GM18951 (cell line): ENCODE data around the gene MAP4K4.

ENCODE experiments used
- POLR2A ChIP-seq: IDR thresholded peaks from 4 replicates; pipeline ENCODE4 v1.6.1; 2011; ENCODE audit warnings: mild to moderate bottlenecking; ENCODE audit not compliant: insufficient read length, insufficient read depth; ENCODE audit errors: extremely low read depth
- in situ Hi-C: fragments of 300-500 bp; cut with MboI; formaldehyde crosslinking; loops from one replicate; pipeline ENCODE4 v1.12.0; 2022; ENCODE audit warnings: low sequenced_read_pairs, mixed read lengths, inconsistent platforms; ENCODE audit not compliant: unreplicated experiment

Gene MAP4K4

DNA sequence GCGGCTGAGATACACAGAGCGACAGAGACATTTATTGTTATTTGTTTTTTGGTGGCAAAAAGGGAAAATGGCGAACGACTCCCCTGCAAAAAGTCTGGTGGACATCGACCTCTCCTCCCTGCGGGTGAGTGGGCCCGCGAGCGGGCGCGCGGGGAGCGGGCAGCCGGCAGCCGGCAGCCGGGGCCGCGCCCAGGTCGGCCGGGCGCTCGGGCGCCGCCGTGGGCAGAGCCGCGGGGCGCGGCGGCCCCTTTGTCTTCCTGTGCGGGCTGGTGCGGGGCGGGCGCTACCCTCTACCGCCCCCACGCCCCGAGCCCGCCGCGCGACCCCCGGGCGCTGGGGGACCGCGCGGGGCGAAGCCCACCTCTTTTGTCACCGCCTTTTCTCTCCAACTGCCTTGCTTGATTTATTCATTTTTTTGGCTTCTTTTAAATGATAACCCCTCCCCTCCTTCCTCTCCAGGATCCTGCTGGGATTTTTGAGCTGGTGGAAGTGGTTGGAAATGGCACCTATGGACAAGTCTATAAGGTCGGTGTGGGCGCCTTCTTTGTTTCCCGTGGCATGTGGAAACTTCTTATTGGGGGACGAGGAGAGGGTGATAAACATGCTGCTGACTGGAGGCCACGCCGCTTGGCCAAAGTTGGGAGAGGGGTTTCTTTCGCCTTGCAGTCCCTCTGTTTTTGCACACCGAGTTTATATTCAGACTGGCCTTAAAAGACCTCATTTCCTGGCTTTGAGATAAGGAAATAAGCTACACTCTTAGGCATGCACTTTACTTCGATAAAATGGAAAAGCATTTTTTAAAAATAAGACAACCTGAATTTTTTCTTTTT is 722 bp downstream of the MAP4K4 start:
- in situ Hi-C loops, result no loop called here
- TF ChIP-seq POLR2A, result no peak

GRCh38 chr2:101698844-101699754 is 1.6 kb downstream of the MAP4K4 start:
- TF ChIP-seq POLR2A, result no peak
- in situ Hi-C loops, result no loop called here

DNA sequence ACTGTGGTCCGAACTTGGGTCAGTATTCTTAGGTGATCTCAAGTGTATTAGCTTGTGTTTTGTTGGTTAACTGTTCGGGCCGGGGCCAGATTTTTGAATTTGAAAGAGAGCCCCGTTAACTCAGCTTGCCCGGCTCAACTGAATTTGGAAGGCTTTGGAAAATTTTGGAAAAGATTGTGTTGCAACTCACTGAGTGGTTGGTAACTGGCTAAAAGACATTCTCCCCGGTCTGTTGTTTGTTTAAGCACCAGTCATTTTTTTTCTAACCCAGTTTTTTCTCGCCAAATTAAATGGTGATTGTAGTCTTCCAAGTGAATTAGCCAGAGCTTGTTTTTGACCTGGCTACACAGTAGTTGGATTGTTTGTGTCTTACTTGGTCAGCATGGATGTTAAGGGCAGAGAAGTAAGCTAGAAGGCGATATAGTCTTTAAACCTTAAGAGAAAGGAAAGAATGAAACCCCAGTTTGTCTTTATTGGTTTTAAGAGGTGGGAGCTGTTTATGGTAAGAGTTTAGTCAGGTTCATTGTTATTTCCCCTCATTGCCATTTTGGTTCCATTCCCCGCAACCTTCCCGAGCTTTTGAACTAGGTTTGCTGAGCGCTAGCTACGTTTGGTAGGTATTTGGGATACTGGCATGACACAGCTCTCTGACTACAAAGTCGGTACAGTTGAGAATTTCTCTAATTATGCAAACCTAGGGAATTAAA is 2.4 kb downstream of the MAP4K4 start:
- in situ Hi-C loops, result no loop called here

GRCh38 chr2:101704046-101704466 is 6.5 kb downstream of the MAP4K4 start:
- in situ Hi-C loops, result no loop called here

More for the DNA sequence above, 2.4 kb downstream of the MAP4K4 start:
- TF ChIP-seq POLR2A, result no peak

GRCh38 chr2:101704816-101705578 is 7.5 kb downstream of the MAP4K4 start:
- in situ Hi-C loops, result no loop called here
- no peak for TF ChIP-seq POLR2A

More at GRCh38 chr2:101704046-101704466, 6.5 kb downstream of the MAP4K4 start:
- TF ChIP-seq POLR2A, result no peak

GRCh38 chr2:101706121-101706818 is 8.8 kb downstream of the MAP4K4 start:
- TF ChIP-seq POLR2A, result no peak
- in situ Hi-C loops, result no loop called here

GRCh38 chr2:101706819-101707177 is 9.3 kb downstream of the MAP4K4 start:
- in situ Hi-C loops, result no loop called here
- TF ChIP-seq POLR2A, result no peak

GRCh38 chr2:101710036-101710435 is 12.5 kb downstream of the MAP4K4 start:
- no peak for TF ChIP-seq POLR2A
- in situ Hi-C loops, result no loop called here

DNA sequence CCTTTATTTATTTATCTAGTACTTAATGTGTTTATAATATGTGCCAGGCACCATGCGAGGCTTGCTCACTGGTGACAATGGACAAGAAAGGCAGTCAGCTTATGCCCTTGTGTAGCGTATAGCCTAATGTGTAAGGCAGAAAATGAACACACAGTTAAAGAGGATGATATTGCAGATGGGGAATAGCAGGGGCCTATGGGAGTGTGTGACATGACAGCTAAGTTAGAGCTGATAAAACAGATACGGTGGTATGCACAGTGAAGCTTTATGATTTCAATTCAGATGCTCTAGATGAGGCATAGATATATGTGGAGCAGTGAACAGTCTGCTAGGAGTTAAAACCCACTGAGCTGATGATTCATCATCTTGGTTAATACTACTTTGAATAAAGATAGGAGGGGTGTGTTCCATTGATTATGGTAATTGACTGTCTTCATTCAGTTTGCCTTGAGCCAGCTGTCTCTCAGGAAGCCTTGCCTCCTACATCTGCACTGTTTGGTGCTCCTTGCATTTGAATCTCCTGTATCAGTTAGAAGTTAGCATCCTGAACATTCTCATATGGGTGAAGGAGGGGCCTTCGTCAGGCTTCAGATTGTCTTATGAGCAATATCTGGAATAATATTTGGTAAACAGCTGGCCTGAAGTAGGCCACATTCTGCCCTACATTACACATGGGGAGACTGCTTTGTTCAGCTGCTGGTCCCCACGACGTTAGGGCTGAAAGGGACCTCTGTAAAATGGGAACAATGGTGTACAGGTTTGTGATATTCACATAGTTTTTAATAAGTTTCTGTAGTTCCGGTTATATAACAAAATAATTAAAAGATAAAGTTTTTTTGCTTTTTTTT is 13.2 kb downstream of the MAP4K4 start:
- in situ Hi-C loops, result no loop called here
- no peak for TF ChIP-seq POLR2A

- no peak for TF ChIP-seq POLR2A
- in situ Hi-C loops, result no loop called here
Measured at GRCh38 chr2:101714118-101714517, 16.6 kb downstream of the MAP4K4 start.
